BE2C (cell line): ENCODE measurements around the gene GNG13.

Experiments
- DNase-seq: peaks from one replicate; pipeline ENCODE4 v3.0.0-alpha.2; 2020
- H3K27me3 ChIP-seq: fragments of 250-450 bp; sonication (Bioruptor Pico); 2 replicates; pipeline ENCODE4 v1.5.1; 2020; ENCODE audit warnings: mild to moderate bottlenecking
- H3K36me3 ChIP-seq: fragments of 250-450 bp; sonication (Bioruptor Pico); 2 replicates; pipeline ENCODE4 v1.5.1; 2020; ENCODE audit warnings: mild to moderate bottlenecking
- H3K4me1 ChIP-seq: fragments of 250-450 bp; sonication (Bioruptor Pico); 2 replicates; pipeline ENCODE4 v1.5.1; 2020
- H3K4me3 ChIP-seq: 2 replicates; pipeline ENCODE4 v1.5.1; 2011; ENCODE audit warnings: low read depth, low read length
- H3K9me3 ChIP-seq: fragments of 250-450 bp; sonication (Bioruptor Pico); 2 replicates; pipeline ENCODE4 v1.5.1; 2020
- TF ChIP-seq, protein P1 (sequence below): IDR thresholded peaks from 2 replicates; pipeline ENCODE4 v1.5.1; 2012; ENCODE audit warnings: mild to moderate bottlenecking, low read depth, low read length

The GNG13 gene

DNA sequence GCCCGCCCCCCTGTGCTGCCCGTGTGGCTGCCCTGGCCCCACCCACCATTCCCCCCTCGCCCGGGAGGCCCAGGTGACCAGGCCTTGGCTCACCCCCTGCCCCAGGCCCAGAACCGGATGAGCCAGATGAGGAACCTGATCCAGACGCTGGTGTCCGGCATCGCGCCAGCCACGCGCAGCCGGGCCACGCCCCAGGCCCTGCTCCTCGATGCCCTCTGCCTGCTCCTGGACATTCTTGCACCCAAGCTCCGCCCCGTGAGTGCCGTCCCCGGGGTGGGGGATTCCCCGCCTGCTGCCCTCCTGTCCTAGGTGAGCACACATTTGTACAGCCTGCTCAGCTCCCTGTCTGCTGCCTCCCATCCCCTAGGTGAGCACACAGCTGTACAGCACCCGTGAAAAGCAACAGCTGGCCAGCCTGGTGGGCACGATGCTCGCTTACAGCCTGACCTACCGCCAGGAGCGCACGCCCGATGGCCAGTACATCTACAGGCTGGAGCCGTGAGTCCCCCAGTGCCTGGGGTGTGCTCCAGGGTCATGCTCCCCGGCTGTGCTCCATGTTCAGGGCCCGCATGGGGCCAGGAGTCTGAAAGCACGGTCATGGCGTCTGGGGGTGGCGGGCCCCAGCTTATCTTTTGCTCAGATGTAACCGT, 4.8 kb downstream of the GNG13 start:
- DNase-seq: no peak

DNA sequence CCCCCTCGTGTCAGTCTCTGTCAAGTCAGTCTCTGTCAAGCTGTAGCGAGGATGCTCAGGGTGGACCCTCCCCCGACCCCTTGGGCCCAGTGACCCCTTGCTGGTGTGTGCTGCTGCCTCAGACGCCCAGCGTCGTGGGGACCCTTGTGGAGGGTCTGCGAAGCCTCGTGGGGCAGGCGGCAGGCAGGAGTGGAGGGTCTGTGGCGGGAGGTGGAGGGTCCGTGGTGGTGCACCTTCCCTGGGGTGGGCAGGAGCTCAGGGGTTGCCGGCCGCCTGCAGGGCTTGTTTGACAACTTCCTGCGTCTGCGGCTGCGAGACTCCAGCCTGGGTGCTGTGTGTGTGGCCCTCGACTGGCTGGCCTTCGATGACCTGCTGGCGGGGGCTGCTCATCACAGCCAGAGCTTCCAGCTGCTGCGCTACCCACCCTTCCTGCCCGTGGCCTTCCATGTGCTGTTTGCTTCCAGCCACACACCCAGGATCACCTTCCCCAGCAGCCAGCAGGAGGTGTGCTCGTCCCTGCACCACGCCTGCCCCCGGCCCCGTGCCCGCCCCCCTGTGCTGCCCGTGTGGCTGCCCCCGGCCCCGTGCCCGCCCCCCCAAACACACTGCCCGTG, 5.6 kb downstream of the GNG13 start:
- Histone ChIP-seq H3K36me3 (peaks cover 27% of the 10 kb centered on the region), H3K4me1 (no peaks in the 10 kb centered on the region)
- TF ChIP-seq, protein P1, sequence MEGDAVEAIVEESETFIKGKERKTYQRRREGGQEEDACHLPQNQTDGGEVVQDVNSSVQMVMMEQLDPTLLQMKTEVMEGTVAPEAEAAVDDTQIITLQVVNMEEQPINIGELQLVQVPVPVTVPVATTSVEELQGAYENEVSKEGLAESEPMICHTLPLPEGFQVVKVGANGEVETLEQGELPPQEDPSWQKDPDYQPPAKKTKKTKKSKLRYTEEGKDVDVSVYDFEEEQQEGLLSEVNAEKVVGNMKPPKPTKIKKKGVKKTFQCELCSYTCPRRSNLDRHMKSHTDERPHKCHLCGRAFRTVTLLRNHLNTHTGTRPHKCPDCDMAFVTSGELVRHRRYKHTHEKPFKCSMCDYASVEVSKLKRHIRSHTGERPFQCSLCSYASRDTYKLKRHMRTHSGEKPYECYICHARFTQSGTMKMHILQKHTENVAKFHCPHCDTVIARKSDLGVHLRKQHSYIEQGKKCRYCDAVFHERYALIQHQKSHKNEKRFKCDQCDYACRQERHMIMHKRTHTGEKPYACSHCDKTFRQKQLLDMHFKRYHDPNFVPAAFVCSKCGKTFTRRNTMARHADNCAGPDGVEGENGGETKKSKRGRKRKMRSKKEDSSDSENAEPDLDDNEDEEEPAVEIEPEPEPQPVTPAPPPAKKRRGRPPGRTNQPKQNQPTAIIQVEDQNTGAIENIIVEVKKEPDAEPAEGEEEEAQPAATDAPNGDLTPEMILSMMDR: no peak

More for the DNA sequence above, 4.8 kb downstream of the GNG13 start:
- peaks cover 26% of the 10 kb centered on the region for H3K36me3 ChIP-seq
- TF ChIP-seq, protein P1: no peak
- H3K4me3 ChIP-seq: no peak overlapping the region
- peaks cover 14% of the 10 kb centered on the region for H3K27me3 ChIP-seq
- H3K9me3 ChIP-seq: no peaks in the 10 kb centered on the region
- no peaks in the 10 kb centered on the region for H3K4me1 ChIP-seq

DNA sequence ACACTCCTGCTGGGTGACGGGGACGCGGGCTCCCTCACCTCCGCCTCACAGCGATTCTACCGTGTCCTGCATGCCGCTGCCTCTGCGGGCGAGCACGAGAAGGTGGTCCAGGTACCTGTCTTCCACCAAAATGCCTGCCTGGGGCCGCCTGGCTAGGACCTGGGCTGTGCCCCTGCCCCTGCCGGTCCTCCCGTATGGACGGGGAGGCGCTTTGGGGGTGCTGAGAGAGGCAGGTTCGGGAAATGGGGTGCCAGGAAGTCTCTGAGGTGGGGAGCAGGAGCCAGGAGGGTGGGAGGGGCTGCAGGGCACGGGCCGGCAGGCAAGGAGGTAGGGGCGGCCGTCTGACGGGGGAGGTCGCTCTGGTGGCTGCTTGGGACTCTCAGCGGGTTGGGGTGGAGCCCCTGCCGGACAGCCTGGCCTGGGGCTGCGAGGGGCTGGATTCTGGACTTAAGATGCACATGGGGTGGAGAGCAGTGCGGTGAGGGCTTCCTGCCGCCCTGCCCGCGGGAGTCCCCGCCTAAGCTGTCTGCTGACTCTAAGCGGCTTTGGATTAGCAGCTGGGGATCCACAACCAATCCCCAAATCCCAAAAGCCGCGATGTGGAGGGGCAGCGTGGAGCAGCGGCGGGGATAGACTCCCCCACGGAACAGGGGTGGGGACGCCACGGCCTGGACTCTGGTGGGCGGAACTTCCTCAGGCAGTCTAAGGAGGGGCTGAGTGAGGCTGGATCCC, 6.3 kb downstream of the GNG13 start:
- no peak overlapping the region for H3K4me3 ChIP-seq
- TF ChIP-seq, protein P1: no peak
- H3K27me3 ChIP-seq: peaks cover 1% of the 10 kb centered on the region
- H3K9me3 ChIP-seq: no peaks in the 10 kb centered on the region
- H3K4me1 ChIP-seq: no peaks in the 10 kb centered on the region
- H3K36me3 ChIP-seq: peaks cover 27% of the 10 kb centered on the region
- no peak for DNase-seq

More for the DNA sequence above, 5.6 kb downstream of the GNG13 start:
- Histone ChIP-seq H3K27me3 (peaks cover 7% of the 10 kb centered on the region), H3K9me3 (no peaks in the 10 kb centered on the region), H3K4me3 (no peak overlapping the region)
- DNase-seq: peak; percentile 53

DNA sequence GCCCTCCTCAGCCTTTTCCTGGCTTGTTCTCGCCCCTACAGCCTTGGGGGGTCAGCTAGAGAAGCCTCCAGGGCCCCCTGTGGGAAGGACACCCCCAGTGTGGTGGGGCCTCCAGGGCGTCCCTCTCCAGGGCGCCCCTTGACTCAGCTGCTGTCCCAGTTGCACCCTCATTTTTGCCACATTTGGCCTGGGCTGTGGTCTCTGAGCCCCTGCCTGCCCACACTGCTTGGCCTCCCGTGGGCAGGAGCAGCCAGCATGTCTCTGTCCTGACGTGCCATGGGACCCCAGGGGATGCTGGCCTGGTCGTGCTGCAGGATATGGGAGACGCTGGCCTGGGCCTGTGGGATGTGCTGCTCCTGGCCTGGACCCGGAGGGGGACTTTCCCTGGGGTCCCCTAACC, 7.1 kb downstream of the GNG13 start:
- no peak for DNase-seq
- peaks cover 27% of the 10 kb centered on the region for H3K36me3 ChIP-seq
- H3K27me3 ChIP-seq: no peaks in the 10 kb centered on the region
- H3K4me1 ChIP-seq: no peaks in the 10 kb centered on the region
- no peaks in the 10 kb centered on the region for H3K9me3 ChIP-seq
- H3K4me3 ChIP-seq: no peak overlapping the region
- TF ChIP-seq, protein P1: no peak

DNA sequence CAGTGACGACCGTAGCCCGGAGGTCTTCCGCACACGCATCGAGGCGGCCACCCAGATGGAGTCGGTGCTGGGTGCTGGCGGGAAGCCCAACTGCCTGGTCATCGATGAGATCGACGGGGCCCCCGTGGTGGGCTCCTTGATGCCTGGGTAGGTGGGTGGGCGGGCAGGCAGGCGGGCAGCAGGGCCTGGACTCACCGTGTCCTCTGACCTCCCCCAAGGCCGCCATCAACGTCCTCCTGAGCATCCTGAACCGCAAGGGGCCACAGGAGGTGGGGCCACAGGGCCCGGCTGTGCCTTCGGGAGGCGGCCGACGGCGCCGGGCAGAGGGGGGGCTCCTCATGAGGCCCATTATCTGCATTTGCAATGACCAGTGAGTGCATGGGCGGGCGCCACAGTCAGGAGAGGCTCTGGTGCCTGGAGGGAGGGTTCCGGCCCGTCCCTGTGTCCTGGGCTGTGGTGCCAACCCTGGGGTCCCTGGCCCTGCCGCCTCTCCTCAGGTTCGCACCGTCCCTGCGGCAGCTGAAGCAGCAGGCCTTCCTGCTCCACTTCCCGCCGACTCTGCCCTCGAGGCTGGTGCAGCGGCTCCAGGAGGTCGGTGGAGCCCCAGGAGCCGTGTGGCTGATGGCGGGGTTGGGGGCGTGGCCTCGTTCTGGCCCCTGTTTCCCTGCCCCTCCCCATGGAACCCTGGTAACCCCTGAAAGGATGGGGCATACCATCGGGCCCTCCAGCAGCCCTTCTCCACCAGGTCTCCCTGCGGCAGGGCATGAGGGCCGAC, 8.1 kb downstream of the GNG13 start:
- Histone ChIP-seq H3K4me3 (no peak overlapping the region), H3K36me3 (peaks cover 27% of the 10 kb centered on the region)
- TF ChIP-seq, protein P1: no peak

More for the DNA sequence above, 8.1 kb downstream of the GNG13 start:
- Histone ChIP-seq H3K4me1 (no peaks in the 10 kb centered on the region), H3K27me3 (no peaks in the 10 kb centered on the region), H3K9me3 (no peaks in the 10 kb centered on the region)
- DNase-seq: no peak
